ENCODE measurements around the gene YIPF3. TPM values are rescaled to one million over a fixed set of nuclear protein-coding genes. Genes with fewer than 3 reads are reported as not detected.

Gene YIPF3
- total and polyA plus RNA-seq, 4 donors, result 81.3 to 119 (median 96.2) TPM

DNA sequence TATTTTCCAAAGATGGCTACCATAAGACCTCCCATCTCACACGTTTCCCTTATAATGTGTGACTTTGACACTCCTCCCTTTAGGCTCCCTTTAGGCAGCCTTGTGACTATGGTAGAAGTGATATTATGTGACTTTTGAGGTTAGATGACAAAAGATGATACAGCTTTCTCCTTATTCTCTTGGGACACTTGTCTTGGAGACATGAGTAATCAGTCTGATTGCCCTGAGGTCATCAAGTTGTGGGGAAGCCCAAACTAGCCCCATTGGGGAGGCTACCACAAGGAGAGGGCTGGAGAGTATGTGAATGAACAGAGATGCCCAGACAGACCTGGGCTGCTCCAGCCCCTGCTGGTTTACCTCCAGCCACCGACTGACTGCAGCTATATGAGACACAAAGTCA, 50.8 kb downstream of the YIPF3 start:
- Histone ChIP-seq H3K4me1 (ENCODE audit: control insufficient read depth in 5 of 5, insufficient read depth in 5 of 5, low read length in 5 of 5) (peaks cover 0 to 5% (median 0%) of the 10 kb centered on the region in 5 donors), H3K27me3 (ENCODE audit: control insufficient read depth in 3 of 3, insufficient read depth in 3 of 3, low read length in 2 of 3) (peaks cover 0 to 5% (median 2%) of the 10 kb centered on the region in 3 donors), H3K36me3 (ENCODE audit: control insufficient read depth in 4 of 4, insufficient read depth in 4 of 4, low read length in 4 of 4) (no peaks in the 10 kb centered on the region), H3K9ac (ENCODE audit: insufficient read depth in 1 of 2, low read length in 2 of 2) (no peak overlapping the region), H3K27ac (ENCODE audit: low read depth in 1 of 2, low read length in 1 of 2) (no peak overlapping the region), H3K9me3 (ENCODE audit: control insufficient read depth in 4 of 4, insufficient read depth in 3 of 4, low read length in 3 of 4) (no peaks in the 10 kb centered on the region), H3K4me3 (no peak overlapping the region)
- ATAC-seq (ENCODE audit: insufficient read depth, low FRiP score) (no peak), DNase-seq (no peak)
- 65 to 74% methylated on average over 2 of the region's 2 CpGs for WGBS, 2 donors
- no peak for TF ChIP-seq CTCF (IDR thresholded peaks at IDR 0.05; ENCODE audit: control extremely low read depth, extremely low read depth)

DNA sequence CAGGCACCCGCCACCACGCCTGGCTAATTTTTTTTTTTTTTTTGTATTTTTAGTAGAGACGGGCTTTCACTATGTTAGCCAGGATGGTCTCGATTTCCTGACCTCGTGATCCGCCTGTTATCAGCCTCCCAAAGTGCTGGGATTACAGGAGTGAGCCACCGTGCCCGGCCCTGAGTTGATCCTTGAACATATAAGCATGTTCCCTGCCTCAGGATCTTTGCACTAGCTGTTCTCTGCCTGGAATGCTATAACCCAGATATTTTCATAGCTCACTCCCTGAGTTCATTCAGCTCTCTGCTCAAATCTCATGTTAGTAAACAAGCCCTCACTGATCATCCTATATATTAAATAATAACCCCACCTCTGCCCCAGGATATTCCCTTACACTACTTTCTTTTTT, 52.4 kb downstream of the YIPF3 start:
- Histone ChIP-seq H3K27ac (ENCODE audit: low read depth in 1 of 2, low read length in 1 of 2) (no peak overlapping the region), H3K9ac (ENCODE audit: insufficient read depth in 1 of 2, low read length in 2 of 2) (no peak overlapping the region), H3K36me3 (ENCODE audit: control insufficient read depth in 4 of 4, insufficient read depth in 4 of 4, low read length in 4 of 4) (no peaks in the 10 kb centered on the region), H3K4me3 (no peak overlapping the region), H3K27me3 (ENCODE audit: control insufficient read depth in 3 of 3, insufficient read depth in 3 of 3, low read length in 2 of 3) (peaks cover 0 to 9% (median 2%) of the 10 kb centered on the region in 3 donors), H3K9me3 (ENCODE audit: control insufficient read depth in 4 of 4, insufficient read depth in 3 of 4, low read length in 3 of 4) (peaks cover 0 to 2% (median 0%) of the 10 kb centered on the region in 4 donors), H3K4me1 (ENCODE audit: control insufficient read depth in 5 of 5, insufficient read depth in 5 of 5, low read length in 5 of 5) (peaks cover 0 to 4% (median 0%) of the 10 kb centered on the region in 5 donors)
- WGBS, 2 donors, result 80 to 93% methylated on average over 8 of the region's 8 CpGs
- no peak for DNase-seq
- TF ChIP-seq CTCF (IDR thresholded peaks at IDR 0.05; ENCODE audit: control extremely low read depth, extremely low read depth), result no peak
- ATAC-seq (ENCODE audit: insufficient read depth, low FRiP score), result no peak

DNA sequence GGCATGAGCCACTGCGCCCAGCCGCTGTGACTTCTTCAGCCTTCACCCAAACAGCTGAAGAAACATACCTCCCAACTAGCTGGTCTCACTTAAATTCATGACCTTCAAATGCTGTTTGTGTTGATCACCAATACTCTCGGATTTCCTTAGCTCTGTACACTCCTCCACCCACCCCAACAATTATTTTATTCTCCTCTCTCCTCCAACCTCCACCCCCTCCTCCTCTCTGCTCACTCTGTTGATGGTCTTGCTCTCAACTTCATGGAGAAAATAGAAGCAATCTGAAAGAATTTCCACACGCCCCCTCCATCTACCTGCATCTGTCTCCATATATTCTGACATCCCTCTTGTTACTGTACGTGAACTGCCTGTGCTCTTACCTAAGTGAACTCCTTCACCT, 54.8 kb downstream of the YIPF3 start:
- DNase-seq, result no peak
- no peak overlapping the region for H3K9ac ChIP-seq (ENCODE audit: insufficient read depth in 1 of 2, low read length in 2 of 2)
- peaks cover 0 to 12% (median 4%) of the 10 kb centered on the region in 3 donors for H3K27me3 ChIP-seq (ENCODE audit: control insufficient read depth in 3 of 3, insufficient read depth in 3 of 3, low read length in 2 of 3)
- ATAC-seq (ENCODE audit: insufficient read depth, low FRiP score), result no peak
- no peak overlapping the region for H3K27ac ChIP-seq (ENCODE audit: low read depth in 1 of 2, low read length in 1 of 2)
- no peaks in the 10 kb centered on the region for H3K36me3 ChIP-seq (ENCODE audit: control insufficient read depth in 4 of 4, insufficient read depth in 4 of 4, low read length in 4 of 4)
- no peak for TF ChIP-seq CTCF (IDR thresholded peaks at IDR 0.05; ENCODE audit: control extremely low read depth, extremely low read depth)
- 68 to 82% methylated on average over 5 of the region's 5 CpGs for WGBS, 2 donors
- H3K4me1 ChIP-seq (ENCODE audit: control insufficient read depth in 5 of 5, insufficient read depth in 5 of 5, low read length in 5 of 5), result no peaks in the 10 kb centered on the region
- H3K4me3 ChIP-seq, result no peak overlapping the region
- H3K9me3 ChIP-seq (ENCODE audit: control insufficient read depth in 4 of 4, insufficient read depth in 3 of 4, low read length in 3 of 4), result peaks cover 0 to 2% (median 0%) of the 10 kb centered on the region in 4 donors

Small RNA genes within 50 kb of the gene (small RNA-seq; reads per million reads assigned to genes)
- gene RF00426 (ENCODE audit: low replicate concordance) (not detected), gene RNU6-1113P (ENCODE audit: low replicate concordance) (not detected)

Other genes with a start within 250 kb of the YIPF3 start
- not detected for gene SLC22A7, start 218.7 kb downstream of the YIPF3 start, total RNA-seq
- not detected for gene SLC22A7, start 218.7 kb downstream of the YIPF3 start, polyA plus RNA-seq
- 1 to 10 TPM in 1 of 2 donors, under 1 TPM in 1; 0.83 to 1.3 TPM for gene CRIP3, start 208.1 kb downstream of the YIPF3 start, total RNA-seq
- gene CRIP3, start 208.1 kb downstream of the YIPF3 start, polyA plus RNA-seq, result under 1 TPM; 0.39 to 0.69 TPM
- 10 to 100 TPM; 12.5 to 20.5 TPM for gene ZNF318, start 147.3 kb downstream of the YIPF3 start, total RNA-seq
- gene ZNF318, start 147.3 kb downstream of the YIPF3 start, polyA plus RNA-seq, result 1 to 10 TPM; 4.1 to 5.1 TPM
- 10 to 100 TPM; 18.7 to 43.3 TPM for gene ABCC10, start 89.4 kb downstream of the YIPF3 start, total RNA-seq
- 10 to 100 TPM; 15.7 to 33.6 TPM for gene ABCC10, start 89.4 kb downstream of the YIPF3 start, polyA plus RNA-seq
- 1 to 10 TPM; 1.4 to 2.6 TPM for gene DLK2, start 61.4 kb downstream of the YIPF3 start, total RNA-seq
- 1 to 10 TPM; 1.1 TPM for gene DLK2, start 61.4 kb downstream of the YIPF3 start, polyA plus RNA-seq
- 10 to 100 TPM; 24.1 to 29.5 TPM for gene TJAP1, start 39.4 kb downstream of the YIPF3 start, total RNA-seq
- gene TJAP1, start 39.4 kb downstream of the YIPF3 start, polyA plus RNA-seq, result 10 to 100 TPM; 21.7 to 22.6 TPM
- 1 to 10 TPM; 2.0 to 4.8 TPM for gene LRRC73, start 6.6 kb downstream of the YIPF3 start, total RNA-seq
- gene LRRC73, start 6.6 kb downstream of the YIPF3 start, polyA plus RNA-seq, result 1 to 10 TPM in 1 of 2 donors, under 1 TPM in 1; 0.87 to 1.8 TPM
- gene POLR1C, start 163 bp upstream of the YIPF3 start, total RNA-seq, result 10 to 100 TPM; 29.0 to 43.7 TPM
- gene POLR1C, start 163 bp upstream of the YIPF3 start, polyA plus RNA-seq, result 10 to 100 TPM; 37.4 to 50.7 TPM
- 10 to 100 TPM; 18.9 to 30.1 TPM for gene XPO5, start 59.1 kb upstream of the YIPF3 start, total RNA-seq
- gene XPO5, start 59.1 kb upstream of the YIPF3 start, polyA plus RNA-seq, result 10 to 100 TPM in 1 of 2 donors, 1 to 10 TPM in 1; 9.3 to 13.8 TPM
- 10 to 100 TPM; 10.1 to 27.3 TPM for gene POLH, start 59.3 kb upstream of the YIPF3 start, total RNA-seq
- gene POLH, start 59.3 kb upstream of the YIPF3 start, polyA plus RNA-seq, result 1 to 10 TPM; 4.0 to 4.8 TPM
- 10 to 100 TPM; 54.0 to 78.4 TPM for gene GTPBP2, start 112.3 kb upstream of the YIPF3 start, total RNA-seq
- gene GTPBP2, start 112.3 kb upstream of the YIPF3 start, polyA plus RNA-seq, result 10 to 100 TPM; 49.9 to 67.5 TPM
- 10 to 100 TPM; 18.0 to 19.5 TPM for gene MAD2L1BP, start 118.9 kb upstream of the YIPF3 start, total RNA-seq
- 10 to 100 TPM; 14.9 to 29.3 TPM for gene MAD2L1BP, start 118.9 kb upstream of the YIPF3 start, polyA plus RNA-seq
- gene RSPH9, start 128.1 kb upstream of the YIPF3 start, total RNA-seq, result 1 to 10 TPM; 5.4 to 6.4 TPM
- gene RSPH9, start 128.1 kb upstream of the YIPF3 start, polyA plus RNA-seq, result 1 to 10 TPM; 1.7 to 3.8 TPM
- gene MRPS18A, start 170.9 kb upstream of the YIPF3 start, total RNA-seq, result 10 to 100 TPM; 36.4 to 37.8 TPM
- gene MRPS18A, start 170.9 kb upstream of the YIPF3 start, polyA plus RNA-seq, result 10 to 100 TPM; 39.2 to 48.4 TPM

All from lung (tissue), 13 donors.